GM23248 (cell line): ENCODE data around the gene LTB. TPM values are rescaled to one million over a fixed set of nuclear protein-coding genes. Genes with fewer than 3 reads are reported as not detected.
A peak's percentile ranks its signal among the peaks of the same experiment; 100 is the strongest.
"Not testable (repeated sequence)": the region's sequence is repeated elsewhere in the genome, so short reads cannot be mapped to it uniquely, and the experiment has no call there.

ENCODE experiments used
- DNase-seq: peaks from one replicate; pipeline ENCODE4 v3.0.0-alpha.2; 2015
- H2AFZ ChIP-seq: fragments of 200-600 bp; sonication (generic); 2 replicates; pipeline ENCODE4 v1.6.1; 2016; ENCODE audit warnings: antibody characterized with exemption
- H3F3A ChIP-seq: fragments of 200-600 bp; sonication (generic); 2 replicates; pipeline ENCODE4 v1.6.1; 2016; ENCODE audit warnings: mild to moderate bottlenecking, antibody characterized with exemption, mixed run types; ENCODE audit not compliant: insufficient read depth
- H3K27ac ChIP-seq: fragments of 200-600 bp; sonication (generic); 2 replicates; pipeline ENCODE4 v1.5.1; 2016; ENCODE audit warnings: mild to moderate bottlenecking
- H3K27me3 ChIP-seq: fragments of 200-600 bp; sonication (generic); replicated peaks from 2 replicates; pipeline ENCODE4 v1.6.1; 2016; ENCODE audit warnings: mild to moderate bottlenecking; ENCODE audit not compliant: insufficient read depth
- H3K36me3 ChIP-seq: fragments of 200-600 bp; sonication (generic); 2 replicates; pipeline ENCODE4 v1.6.1; 2016; ENCODE audit warnings: low read depth, mild to moderate bottlenecking
- H3K4me1 ChIP-seq: fragments of 200-600 bp; sonication (generic); 2 replicates; pipeline ENCODE4 v1.6.1; 2016; ENCODE audit warnings: mild to moderate bottlenecking; ENCODE audit not compliant: insufficient read depth
- H3K4me2 ChIP-seq: fragments of 200-600 bp; sonication (generic); one replicate; pipeline ENCODE4 v1.6.1; 2016; ENCODE audit warnings: mild to moderate bottlenecking; ENCODE audit not compliant: unreplicated experiment
- H3K4me3 ChIP-seq: fragments of 200-600 bp; sonication (generic); 2 replicates; pipeline ENCODE4 v1.5.1; 2016; ENCODE audit warnings: mild to moderate bottlenecking
- H3K79me2 ChIP-seq: fragments of 200-600 bp; sonication (generic); 2 replicates; pipeline ENCODE4 v1.6.1; 2016; ENCODE audit warnings: mild to moderate bottlenecking; ENCODE audit not compliant: insufficient read depth
- H3K9ac ChIP-seq: fragments of 200-600 bp; sonication (generic); 2 replicates; pipeline ENCODE4 v1.6.1; 2016; ENCODE audit warnings: mild to moderate bottlenecking
- H3K9me2 ChIP-seq: fragments of 200-600 bp; sonication (generic); 2 replicates; pipeline ENCODE4 v1.6.1; 2016; ENCODE audit warnings: mixed run types, mild to moderate bottlenecking, moderate library complexity; ENCODE audit not compliant: insufficient read depth
- H3K9me3 ChIP-seq: fragments of 200-600 bp; sonication (generic); one replicate; pipeline ENCODE4 v1.6.1; 2017; ENCODE audit warnings: low read depth
- H4K20me1 ChIP-seq: fragments of 200-600 bp; sonication (generic); 2 replicates; pipeline ENCODE4 v1.6.0; 2016; ENCODE audit not compliant: insufficient read depth
- EZH2 ChIP-seq: fragments of 200-600 bp; sonication (generic); IDR thresholded peaks from 2 replicates; pipeline ENCODE4 v1.6.1; 2018; ENCODE audit warnings: antibody characterized with exemption, mild to moderate bottlenecking; ENCODE audit not compliant: insufficient read depth, poor library complexity, severe bottlenecking
- EZH2phosphoT487 ChIP-seq: fragments of 200-600 bp; sonication (generic); IDR thresholded peaks from 2 replicates; pipeline ENCODE4 v1.6.1; 2018; ENCODE audit warnings: antibody characterized with exemption, moderate library complexity, mild to moderate bottlenecking, low read depth; ENCODE audit not compliant: insufficient read depth
- WGBS, 2 experiments: methylation state at CpG; one replicate each; pipeline ENCODE4 v1.1.6; 2015 to 2017; ENCODE audit warnings: low lambda C conversion rate in 2 of 2, low coverage in 1 of 2; ENCODE audit errors: missing lambda C conversion rate in 2 of 2; 5-methylcytosine and 5-hydroxymethylcytosine counted together
- in situ Hi-C: fragments of 300-500 bp; cut with MboI; formaldehyde crosslinking; loops from 2 replicates; pipeline ENCODE4 v1.15.0; 2020
- polyA plus RNA-seq: library from polyadenylated mRNA; unstranded; fragments of >200 nt; fragmentation: Nextera tagmentation; extraction: Ambion mirVana; gene quantifications from 2 replicates; pipeline ENCODE4 v1.2.1, GENCODE V29; 2016
- total RNA-seq: library from RNA; depleted of rRNA; stranded (reverse); fragments of >200 nt; shearing (Covaris generic); gene quantifications from 2 replicates; pipeline ENCODE4 v1.2.3, GENCODE V29; 2014

Gene LTB
- total and polyA plus RNA-seq, 2 experiments from 2014 or later: not detected

GRCh38 chr6:31558318-31558625 lies 24.0 kb downstream of the LTB start:
- in situ Hi-C loops: no loop called here
- Histone ChIP-seq H3K4me2 (no peak overlapping the region), H2AFZ (no peak overlapping the region), H3K9me2 (no peaks in the 10 kb centered on the region), H3K79me2 (peaks cover 20% of the 10 kb centered on the region), H3K9me3 (no peaks in the 10 kb centered on the region), H3K4me3 (no peak overlapping the region), H3F3A (peaks cover 44% of the 10 kb centered on the region), H3K36me3 (peaks cover 16% of the 10 kb centered on the region), H3K27me3 (no peaks in the 10 kb centered on the region), H3K9ac (no peak overlapping the region), H4K20me1 (no peaks in the 10 kb centered on the region), H3K4me1 (peaks cover 36% of the 10 kb centered on the region), H3K27ac (no peak overlapping the region)
- 92 to 94% methylated on average over 7 to 8 of the region's 8 CpGs for WGBS, 2 experiments
- DNase-seq: no peak
- no peak for TF ChIP-seq EZH2phosphoT487
- no peak for TF ChIP-seq EZH2

GRCh38 chr6:31557443-31558317 lies 24.5 kb downstream of the LTB start:
- no peak overlapping the region for H3K4me3 ChIP-seq
- peaks cover 38% of the 10 kb centered on the region for H3F3A ChIP-seq
- TF ChIP-seq EZH2phosphoT487 (no peak), EZH2 (no peak)
- in situ Hi-C loops: no loop called here
- peaks cover 20% of the 10 kb centered on the region for H3K36me3 ChIP-seq
- H3K9me2 ChIP-seq: no peaks in the 10 kb centered on the region
- no peak overlapping the region for H3K27ac ChIP-seq
- no peaks in the 10 kb centered on the region for H3K27me3 ChIP-seq
- no peak overlapping the region for H2AFZ ChIP-seq
- WGBS, 2 experiments: 83 to 86% methylated on average over 23 to 24 of the region's 24 CpGs
- H3K79me2 ChIP-seq: peaks cover 25% of the 10 kb centered on the region
- H3K9me3 ChIP-seq: no peaks in the 10 kb centered on the region
- peaks cover 30% of the 10 kb centered on the region for H3K4me1 ChIP-seq
- no peaks in the 10 kb centered on the region for H4K20me1 ChIP-seq
- no peak for DNase-seq
- no peak overlapping the region for H3K4me2 ChIP-seq
- H3K9ac ChIP-seq: no peak overlapping the region

- Histone ChIP-seq H3K4me1 (peaks cover 30% of the 10 kb centered on the region), H3K4me2 (no peak overlapping the region), H4K20me1 (no peaks in the 10 kb centered on the region), H2AFZ (no peak overlapping the region), H3K9me2 (no peaks in the 10 kb centered on the region), H3K9me3 (no peaks in the 10 kb centered on the region), H3K27me3 (no peaks in the 10 kb centered on the region), H3K79me2 (peaks cover 32% of the 10 kb centered on the region), H3K36me3 (peaks cover 22% of the 10 kb centered on the region), H3K27ac (no peak overlapping the region), H3K4me3 (no peak overlapping the region), H3K9ac (no peak overlapping the region), H3F3A (peaks cover 26% of the 10 kb centered on the region)
- 87 to 93% methylated on average over 3 of the region's 3 CpGs for WGBS, 2 experiments
- TF ChIP-seq EZH2: no peak
- TF ChIP-seq EZH2phosphoT487: no peak
- DNase-seq: no peak
- in situ Hi-C loops: no loop called here
These were observed 25.9 kb downstream of the LTB start for GRCh38 chr6:31556307-31556706.

GRCh38 chr6:31551371-31551770 lies 30.9 kb downstream of the LTB start:
- H3K4me2 ChIP-seq, in situ Hi-C loops, H3K9me2 ChIP-seq, H3K27me3 ChIP-seq, H3K4me3 ChIP-seq, H2AFZ ChIP-seq, H3K27ac ChIP-seq, H3K9me3 ChIP-seq, H4K20me1 ChIP-seq, H3K9ac ChIP-seq, H3F3A ChIP-seq: not testable (repeated sequence)
- peaks cover 71% of the 10 kb centered on the region for H3K79me2 ChIP-seq
- 70 to 73% methylated on average over 5 of the region's 5 CpGs for WGBS, 2 experiments
- H3K36me3 ChIP-seq: peaks cover 28% of the 10 kb centered on the region
- DNase-seq: peak; percentile 60
- H3K4me1 ChIP-seq: peaks cover 10% of the 10 kb centered on the region; the same call in 1 of the 2 replicates

- H3F3A ChIP-seq: peaks cover 4% of the 10 kb centered on the region; the same call in 1 of the 2 replicates
- TF ChIP-seq EZH2phosphoT487 (no peak), EZH2 (no peak)
- in situ Hi-C loops: no loop called here
- peak overlapping the region; percentile 91 for H3K4me2 ChIP-seq
- no peak overlapping the region for H2AFZ ChIP-seq
- no peaks in the 10 kb centered on the region for H3K9me3 ChIP-seq
- H3K4me3 ChIP-seq: peak overlapping the region; percentile 88
- H3K27ac ChIP-seq: no peak overlapping the region
- no peaks in the 10 kb centered on the region for H4K20me1 ChIP-seq
- H3K4me1 ChIP-seq: peaks cover 10% of the 10 kb centered on the region; the same call in 1 of the 2 replicates
- 96 to 98% methylated on average over 2 of the region's 2 CpGs for WGBS, 2 experiments
- no peak for DNase-seq
- peaks cover 15% of the 10 kb centered on the region; the same call in 1 of the 2 replicates for H3K36me3 ChIP-seq
- no peaks in the 10 kb centered on the region for H3K9me2 ChIP-seq
- peak overlapping the region; percentile 95; the same call in 1 of the 2 replicates for H3K9ac ChIP-seq
- H3K27me3 ChIP-seq: no peaks in the 10 kb centered on the region
- H3K79me2 ChIP-seq: peaks cover 58% of the 10 kb centered on the region
These were observed 33.7 kb downstream of the LTB start for GRCh38 chr6:31548544-31548873.
